Panc1 (cell line): ENCODE results near the gene SCRN3. TPM values are rescaled to one million over a fixed set of nuclear protein-coding genes. Genes with fewer than 3 reads are reported as not detected.
"Not testable (repeated sequence)": the region's sequence is repeated elsewhere in the genome, so short reads cannot be mapped to it uniquely, and the experiment has no call there.

Experiments used
- ATAC-seq: fragments of 200-7000 bp; cut with Tn5 transposase; 2 replicates; pipeline ENCODE4 v1.9.1; 2020; ENCODE audit warnings: mild to moderate bottlenecking, moderate library complexity
- BruUV-seq: library from RNA; stranded (reverse); fragments of 400-500 nt; replicated peaks from 2 replicates; lab custom pipeline; 2021; lab: Mats Ljungman, UMichigan
- CTCF ChIA-PET: fragments of 300-600 bp; sonication (Branson Sonifier 250); formaldehyde crosslinking; loops from one replicate; lab custom pipeline; 2022; ENCODE audit warnings: antibody characterized with exemption; lab: Charles Lee
- POLR2A ChIA-PET: fragments of 300-600 bp; sonication (Branson Sonifier 250); formaldehyde crosslinking; loops from one replicate; lab custom pipeline; 2022; ENCODE audit warnings: antibody characterized with exemption; lab: Charles Lee
- DNase-seq: peaks from one replicate; pipeline ENCODE4 v3.0.0-alpha.2; 2010; ENCODE audit warnings: low read depth, low spot score
- H3K27ac ChIP-seq: 2 replicates; pipeline ENCODE4 v1.5.1; 2011; ENCODE audit warnings: mild to moderate bottlenecking, low read length, inconsistent platforms
- H3K27me3 ChIP-seq: fragments of 200-500 bp; sonication (Bioruptor generic); 2 replicates; pipeline ENCODE4 v1.6.0; 2014; ENCODE audit warnings: low read length, inconsistent platforms; ENCODE audit not compliant: control insufficient read depth, insufficient read depth
- H3K36me3 ChIP-seq: fragments of 200-500 bp; sonication (Bioruptor generic); 2 replicates; pipeline ENCODE4 v1.5.1; 2014; ENCODE audit warnings: inconsistent platforms, mild to moderate bottlenecking, low read length, moderate library complexity; ENCODE audit not compliant: control insufficient read depth, insufficient read depth
- H3K4me1 ChIP-seq: 2 replicates; pipeline ENCODE4 v1.5.1; 2011; ENCODE audit warnings: inconsistent platforms, mild to moderate bottlenecking, low read length, moderate library complexity; ENCODE audit not compliant: control insufficient read depth, insufficient read depth
- H3K4me3 ChIP-seq, 2 experiments: 2 replicates each; pipeline ENCODE4 v1.5.1; 2011 to 2012; ENCODE audit warnings: low read depth in 2 of 2, low read length in 2 of 2, mild to moderate bottlenecking in 2 of 2, inconsistent platforms in 1 of 2, moderate library complexity in 1 of 2
- H3K9me3 ChIP-seq: fragments of 200-500 bp; sonication (Bioruptor generic); 2 replicates; pipeline ENCODE4 v1.5.1; 2014; ENCODE audit warnings: low read depth, mild to moderate bottlenecking, inconsistent platforms, low read length, moderate library complexity; ENCODE audit not compliant: control insufficient read depth, insufficient read depth
- CTCF ChIP-seq: fragments of 450-650 bp; IDR thresholded peaks from 2 replicates; pipeline ENCODE4 v1.5.1; 2017; ENCODE audit warnings: mild to moderate bottlenecking
- POLR2AphosphoS5 ChIP-seq: IDR thresholded peaks from 2 replicates; pipeline ENCODE4 v1.6.1; 2012; ENCODE audit warnings: mild to moderate bottlenecking, low read depth, low read length, moderate library complexity
- REST ChIP-seq, 2 experiments: IDR thresholded peaks; 2 replicates each; pipeline ENCODE4 v1.6.1; 2011 to 2012; ENCODE audit warnings: low read depth in 2 of 2, control low read depth in 1 of 2, low read length in 1 of 2, mild to moderate bottlenecking in 1 of 2, moderate library complexity in 1 of 2; ENCODE audit not compliant: insufficient read depth in 1 of 2
- SIN3A ChIP-seq: IDR thresholded peaks from 2 replicates; pipeline ENCODE4 v1.6.1; 2012; ENCODE audit warnings: low read depth, mild to moderate bottlenecking, low read length, moderate library complexity, borderline replicate concordance; ENCODE audit not compliant: insufficient read depth
- TCF7L2 ChIP-seq: IDR thresholded peaks from 2 replicates; pipeline ENCODE4 v1.6.1; 2011; ENCODE audit warnings: mild to moderate bottlenecking, low read depth, low read length, inconsistent platforms
- in situ Hi-C: cut with HindIII; loops from 2 replicates; pipeline ENCODE4 v1.10.0; 2016; ENCODE audit warnings: low sequenced_read_pairs, low pct_unique_long_range_greater_than_20kb
- intact Hi-C: fragments of 100-400 bp; cut with micrococcal nuclease; formaldehyde crosslinking; loops from one replicate; pipeline ENCODE4 v1.10.0; 2022; ENCODE audit not compliant: unreplicated experiment
- total RNA-seq: library from RNA; stranded (reverse); gene quantifications from one replicate; pipeline ENCODE4 v1.2.1, GENCODE V29; 2021; ENCODE audit not compliant: unreplicated experiment

The SCRN3 gene
- total RNA-seq, 1 experiment from 2014 or later: 16.2 TPM

- H3K9me3 ChIP-seq: no peaks in the 10 kb centered on the region
- no peak overlapping the region for H3K27ac ChIP-seq
- DNase-seq (no peak), ATAC-seq (no peak)
- no peaks in the 10 kb centered on the region for H3K27me3 ChIP-seq
- CTCF ChIA-PET: no interaction called here
- TF ChIP-seq TCF7L2 (no peak), CTCF (no peak), SIN3A (no peak), REST (IDR thresholded peaks at IDR 0.05; ENCODE audit: insufficient read depth in 1 of 2, low read depth in 2 of 2, low read length in 1 of 2) (no peak), POLR2AphosphoS5 (no peak)
- no peak overlapping the region for H3K4me3 ChIP-seq
- in situ Hi-C loops (no loop called here), intact Hi-C loops (no loop called here)
- peaks cover 3% of the 10 kb centered on the region for H3K36me3 ChIP-seq
- POLR2A ChIA-PET: no interaction called here
- BruUV-seq: no TSS peak
- no peaks in the 10 kb centered on the region for H3K4me1 ChIP-seq
Measured at GRCh38 chr2:174400853-174401252, 5.3 kb downstream of the SCRN3 start.

GRCh38 chr2:174403628-174404027 is 8.1 kb downstream of the SCRN3 start:
- no peaks in the 10 kb centered on the region; the same call in 1 of the 2 replicates for H3K36me3 ChIP-seq
- no peak for DNase-seq
- H3K27me3 ChIP-seq: no peaks in the 10 kb centered on the region
- ATAC-seq: no peak
- H3K27ac ChIP-seq: no peak overlapping the region
- ChIA-PET POLR2A (no interaction called here), CTCF (no interaction called here)
- H3K9me3 ChIP-seq: no peaks in the 10 kb centered on the region
- H3K4me3 ChIP-seq: no peak overlapping the region
- intact Hi-C loops (no loop called here), in situ Hi-C loops (no loop called here)
- H3K4me1 ChIP-seq: no peaks in the 10 kb centered on the region
- no peak for TF ChIP-seq TCF7L2
- TF ChIP-seq REST (IDR thresholded peaks at IDR 0.05; ENCODE audit: insufficient read depth in 1 of 2, low read depth in 2 of 2, low read length in 1 of 2): no peak
- TF ChIP-seq SIN3A: no peak
- TF ChIP-seq POLR2AphosphoS5: no peak
- TF ChIP-seq CTCF: no peak
- BruUV-seq: no TSS peak

GRCh38 chr2:174410039-174410438 is 14.5 kb downstream of the SCRN3 start:
- Histone ChIP-seq H3K4me3 (peak overlapping the region; percentile 27 to 46; a peak in 3 of 4 replicates), H3K27ac (peak overlapping the region; percentile 42; the same call in 1 of the 2 replicates)
- intact Hi-C loops, H3K27me3 ChIP-seq, DNase-seq, H3K36me3 ChIP-seq, in situ Hi-C loops, CTCF ChIA-PET, ATAC-seq, H3K4me1 ChIP-seq, POLR2A ChIA-PET, H3K9me3 ChIP-seq, BruUV-seq: not testable (repeated sequence)
